Activated CD4-positive, alpha-beta T cell treated with anti-CD3 and anti-CD28 coated beads, Interleukin-2, amount 10 ng/mL, durations not matched to agents 24 days and 14 days (primary cell): ENCODE measurements around the gene MMP1. TPM values are rescaled to one million over a fixed set of nuclear protein-coding genes. Genes with fewer than 3 reads are reported as not detected.

Source experiments
- DNase-seq: peaks from one replicate; pipeline ENCODE4 v3.0.0; 2022
- H3K27ac Mint-ChIP-seq: one replicate; pipeline ENCODE4 v1.8.0; 2022; ENCODE audit warnings: mild to moderate bottlenecking, mixed read lengths
- H3K27me3 Mint-ChIP-seq: one replicate; pipeline ENCODE4 v1.8.0; 2022; ENCODE audit warnings: mixed read lengths
- H3K36me3 Mint-ChIP-seq: one replicate; pipeline ENCODE4 v1.8.0; 2022; ENCODE audit warnings: low read depth, mild to moderate bottlenecking, mixed read lengths
- H3K4me1 Mint-ChIP-seq: one replicate; pipeline ENCODE4 v1.8.0; 2021; ENCODE audit warnings: mixed read lengths
- H3K4me3 Mint-ChIP-seq: one replicate; pipeline ENCODE4 v1.8.0; 2022; ENCODE audit warnings: mild to moderate bottlenecking, moderate library complexity, mixed read lengths
- H3K9me3 Mint-ChIP-seq: one replicate; pipeline ENCODE4 v1.8.0; 2021; ENCODE audit warnings: mixed read lengths
- intact Hi-C: fragments of 100-400 bp; cut with micrococcal nuclease; formaldehyde crosslinking; loops from one replicate; pipeline ENCODE4 v1.15.1; 2023
- total RNA-seq: library from RNA; stranded (reverse); gene quantifications from 2 replicates; pipeline ENCODE4 v1.2.3, GENCODE V29; 2022

The MMP1 gene
- total RNA-seq, 1 donor from 2014 or later: not detected

DNA sequence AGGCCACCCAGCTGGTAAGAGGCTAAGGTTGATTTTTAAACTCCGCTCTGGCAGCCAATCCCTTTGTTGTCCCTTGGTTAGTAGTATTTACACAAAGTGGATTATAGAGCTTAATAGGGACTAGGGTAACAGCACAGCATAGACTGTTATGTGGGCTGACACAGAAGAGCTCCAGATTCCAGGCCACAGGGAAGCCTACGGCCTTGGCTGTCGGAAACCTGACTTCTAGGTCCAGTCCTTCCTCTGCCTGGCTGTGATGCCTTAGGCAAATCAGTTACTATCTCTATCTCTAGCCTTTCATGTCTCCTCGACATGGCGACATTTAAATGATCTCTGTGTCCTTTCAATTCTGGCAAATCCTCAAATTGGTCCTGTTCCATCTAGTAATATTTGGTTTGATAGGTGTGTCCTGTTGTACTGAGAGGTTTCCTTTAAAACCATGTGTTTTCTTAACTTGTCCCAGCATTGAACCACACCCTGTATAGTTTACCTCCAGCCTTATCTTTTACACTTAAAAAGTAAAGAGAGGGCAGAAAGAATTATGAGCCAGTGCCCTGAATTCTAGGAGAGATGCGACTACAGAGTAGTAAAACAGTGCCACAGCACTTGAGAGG is 4.2 kb downstream of the MMP1 start:
- Mint-ChIP-seq H3K4me3 (no peak overlapping the region), H3K36me3 (no peaks in the 10 kb centered on the region), H3K9me3 (no peaks in the 10 kb centered on the region), H3K27me3 (peaks cover 4% of the 10 kb centered on the region), H3K4me1 (no peaks in the 10 kb centered on the region), H3K27ac (no peak overlapping the region)
- no peak for DNase-seq
- intact Hi-C loops: no loop called here

DNA sequence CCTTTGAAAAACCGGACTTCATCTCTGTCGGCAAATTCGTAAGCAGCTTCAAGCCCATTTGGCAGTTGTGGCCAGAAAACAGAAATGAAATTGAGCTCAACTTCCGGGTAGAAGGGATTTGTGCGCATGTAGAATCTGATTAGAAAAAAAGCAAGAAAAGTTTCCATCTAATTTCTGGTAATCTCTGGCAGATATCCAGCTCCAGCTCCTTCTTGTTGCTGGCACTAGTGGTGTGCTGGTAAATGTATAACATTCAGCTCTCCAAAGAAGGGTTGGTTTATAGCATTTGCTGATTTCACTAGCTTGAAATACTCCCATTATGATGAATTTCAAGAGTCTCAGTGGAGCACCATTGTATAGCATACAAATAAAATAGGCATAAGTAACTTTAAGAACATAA is 5.4 kb downstream of the MMP1 start:
- Mint-ChIP-seq H3K9me3 (no peaks in the 10 kb centered on the region), H3K4me3 (no peak overlapping the region), H3K4me1 (no peaks in the 10 kb centered on the region), H3K36me3 (no peaks in the 10 kb centered on the region), H3K27ac (no peak overlapping the region), H3K27me3 (peaks cover 4% of the 10 kb centered on the region)
- DNase-seq: no peak
- intact Hi-C loops: no loop called here

DNA sequence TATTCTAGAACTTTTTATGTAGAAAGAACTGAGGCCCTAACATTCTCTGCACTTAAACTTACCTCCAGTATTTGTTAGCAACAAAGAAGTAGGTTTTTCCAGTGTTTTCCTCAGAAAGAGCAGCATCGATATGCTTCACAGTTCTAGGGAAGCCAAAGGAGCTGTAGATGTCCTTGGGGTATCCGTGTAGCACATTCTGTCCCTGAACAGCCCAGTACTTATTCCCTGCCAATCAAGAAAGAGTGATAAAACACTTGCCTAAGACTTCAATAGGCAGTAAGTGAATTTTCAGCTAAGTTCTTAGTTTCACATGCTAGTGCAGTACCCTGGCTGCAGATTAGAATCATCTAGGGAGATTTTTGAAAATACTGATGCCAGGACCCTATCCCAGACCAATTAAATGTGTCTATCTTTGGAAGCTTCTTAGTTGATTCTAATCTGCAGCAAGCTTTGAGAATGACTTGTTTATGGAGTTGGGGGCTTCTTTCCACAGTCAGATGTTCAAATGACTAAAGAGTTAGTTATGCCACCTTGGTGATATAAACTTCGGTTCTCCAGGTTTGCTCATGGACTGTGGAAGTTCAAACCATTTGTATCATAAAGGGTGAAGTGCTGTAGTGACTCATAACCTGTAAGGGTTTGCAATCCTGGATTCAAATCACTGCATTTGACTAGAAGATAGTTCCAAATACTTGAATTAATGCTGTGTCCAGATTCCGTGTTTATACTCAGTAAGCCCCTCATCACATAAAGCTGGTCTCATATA is 6.5 kb downstream of the MMP1 start:
- Mint-ChIP-seq H3K9me3 (no peaks in the 10 kb centered on the region), H3K4me3 (no peak overlapping the region), H3K4me1 (no peaks in the 10 kb centered on the region), H3K36me3 (no peaks in the 10 kb centered on the region), H3K27me3 (peaks cover 6% of the 10 kb centered on the region), H3K27ac (no peak overlapping the region)
- DNase-seq: no peak
- intact Hi-C loops: no loop called here

DNA sequence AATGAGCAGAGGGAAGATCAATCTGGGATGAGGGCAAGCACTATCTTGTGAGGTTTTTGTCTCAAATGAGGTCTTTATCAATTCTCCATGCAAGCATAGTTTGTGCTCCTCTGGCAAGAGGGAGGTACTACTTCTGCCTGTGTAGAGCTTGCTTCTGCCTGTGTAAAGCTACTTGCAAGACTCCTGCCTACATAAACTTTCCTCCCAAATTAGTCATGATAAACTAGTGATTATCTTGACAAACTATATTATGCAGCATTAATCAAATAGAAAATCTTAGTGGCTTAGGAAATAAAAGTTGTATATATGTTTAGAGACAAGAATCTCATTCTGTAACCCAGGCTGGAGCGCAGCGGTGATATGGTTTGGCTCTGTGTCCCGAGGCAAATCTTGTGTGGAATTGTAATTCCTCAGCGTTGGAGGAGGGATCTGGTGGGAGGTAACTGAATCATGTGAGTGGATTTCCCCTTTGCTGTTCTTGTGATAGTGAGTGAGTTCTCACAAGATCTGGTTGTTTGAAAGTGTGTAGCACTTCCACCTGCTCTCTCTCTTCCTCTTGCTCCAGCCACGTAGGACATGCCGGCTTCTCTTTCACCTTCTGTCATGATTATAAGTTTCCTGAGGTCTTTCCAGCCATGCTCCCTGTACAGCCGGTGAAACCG is 9.5 kb downstream of the MMP1 start:
- no peaks in the 10 kb centered on the region for H3K4me1 Mint-ChIP-seq
- H3K4me3 Mint-ChIP-seq: no peak overlapping the region
- no peak overlapping the region for H3K27ac Mint-ChIP-seq
- intact Hi-C loops: no loop called here
- H3K36me3 Mint-ChIP-seq: no peaks in the 10 kb centered on the region
- H3K9me3 Mint-ChIP-seq: no peaks in the 10 kb centered on the region
- DNase-seq: no peak
- peaks cover 6% of the 10 kb centered on the region for H3K27me3 Mint-ChIP-seq

DNA sequence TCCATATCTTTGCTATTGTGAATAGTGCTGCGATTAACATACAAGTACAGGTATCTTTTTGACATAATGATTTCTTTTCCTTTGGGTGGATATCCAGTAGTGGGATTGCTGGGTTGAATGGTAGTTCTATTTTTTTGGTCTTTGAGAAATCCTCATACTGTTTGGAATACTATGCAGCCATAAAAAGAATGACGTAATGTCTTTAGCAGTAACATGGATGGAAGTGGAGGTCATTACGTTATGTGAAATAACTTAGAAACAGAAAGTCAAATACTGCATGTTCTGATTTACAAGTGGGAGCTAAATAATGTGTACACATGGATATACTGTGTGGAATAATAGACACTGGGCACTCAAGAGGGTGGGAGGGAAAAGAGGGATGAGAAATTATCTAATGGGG is 13.6 kb downstream of the MMP1 start:
- H3K4me3 Mint-ChIP-seq: no peak overlapping the region
- H3K4me1 Mint-ChIP-seq: no peaks in the 10 kb centered on the region
- intact Hi-C loops: no loop called here
- no peak for DNase-seq
- H3K36me3 Mint-ChIP-seq: no peaks in the 10 kb centered on the region
- H3K9me3 Mint-ChIP-seq: no peaks in the 10 kb centered on the region
- no peak overlapping the region for H3K27ac Mint-ChIP-seq
- H3K27me3 Mint-ChIP-seq: peaks cover 12% of the 10 kb centered on the region

DNA sequence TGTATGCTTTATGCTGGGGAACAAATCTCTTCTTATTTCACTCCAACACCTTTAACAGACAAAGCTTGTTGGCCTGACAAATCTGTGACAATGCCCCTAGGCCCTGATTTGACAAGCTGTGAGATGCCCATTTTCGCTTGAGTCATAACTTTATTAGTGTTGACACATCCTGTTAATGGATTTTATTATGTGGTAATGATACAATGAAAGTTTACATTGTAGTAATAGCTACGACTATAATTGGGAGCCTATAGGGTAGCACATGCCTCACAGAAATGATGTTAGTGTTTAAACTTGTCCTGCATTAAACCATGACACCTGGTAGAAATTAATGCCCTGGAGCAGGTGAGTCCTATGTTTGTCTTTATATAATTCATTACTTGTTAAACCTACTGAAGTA is 14.2 kb downstream of the MMP1 start:
- no peaks in the 10 kb centered on the region for H3K36me3 Mint-ChIP-seq
- intact Hi-C loops: no loop called here
- no peaks in the 10 kb centered on the region for H3K9me3 Mint-ChIP-seq
- no peak overlapping the region for H3K27ac Mint-ChIP-seq
- H3K4me3 Mint-ChIP-seq: no peak overlapping the region
- H3K4me1 Mint-ChIP-seq: no peaks in the 10 kb centered on the region
- peaks cover 12% of the 10 kb centered on the region for H3K27me3 Mint-ChIP-seq
- no peak for DNase-seq

DNA sequence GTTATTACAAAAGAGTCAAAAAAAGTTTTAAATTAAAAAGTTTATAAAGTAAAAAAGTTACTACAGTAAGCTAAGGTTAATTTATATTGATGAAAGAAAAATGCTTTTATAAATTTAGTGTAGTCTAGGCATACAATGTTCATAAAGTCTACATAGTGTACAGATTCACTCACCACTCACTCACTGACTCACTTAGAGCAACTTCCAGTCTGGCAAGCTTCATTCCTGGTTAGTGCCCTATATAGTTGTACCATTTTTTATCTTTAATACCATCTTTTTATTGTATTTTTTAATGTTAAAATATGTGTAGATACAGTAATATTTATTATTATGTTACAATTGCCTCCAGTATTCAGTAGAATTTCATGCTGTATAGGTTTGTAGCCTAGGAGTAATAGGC is 14.9 kb downstream of the MMP1 start:
- no peaks in the 10 kb centered on the region for H3K36me3 Mint-ChIP-seq
- DNase-seq: no peak
- no peak overlapping the region for H3K4me3 Mint-ChIP-seq
- H3K4me1 Mint-ChIP-seq: no peaks in the 10 kb centered on the region
- H3K9me3 Mint-ChIP-seq: no peaks in the 10 kb centered on the region
- intact Hi-C loops: no loop called here
- H3K27ac Mint-ChIP-seq: no peak overlapping the region
- peaks cover 12% of the 10 kb centered on the region for H3K27me3 Mint-ChIP-seq

DNA sequence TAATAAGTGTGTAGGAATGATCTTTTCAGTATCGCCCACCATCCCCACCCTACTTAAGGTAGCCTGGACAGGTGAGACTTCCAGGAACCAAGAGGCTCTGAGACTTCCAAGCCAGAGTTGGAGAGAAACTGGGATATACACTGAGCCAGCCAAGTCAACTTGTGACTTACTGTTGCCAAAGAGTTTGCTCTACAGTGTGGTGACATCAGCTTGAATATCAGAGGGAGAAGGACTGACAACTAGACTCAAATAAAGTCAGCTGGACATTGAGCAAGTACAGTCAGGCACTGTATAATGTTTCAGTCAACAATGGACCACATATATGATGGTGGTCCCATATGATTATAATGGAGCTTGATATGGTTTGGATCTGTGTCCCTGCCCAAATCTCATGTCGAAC is 16.3 kb downstream of the MMP1 start:
- intact Hi-C loops: no loop called here
- H3K27ac Mint-ChIP-seq: no peak overlapping the region
- H3K36me3 Mint-ChIP-seq: no peaks in the 10 kb centered on the region
- DNase-seq: no peak
- peaks cover 9% of the 10 kb centered on the region for H3K27me3 Mint-ChIP-seq
- no peaks in the 10 kb centered on the region for H3K4me1 Mint-ChIP-seq
- no peaks in the 10 kb centered on the region for H3K9me3 Mint-ChIP-seq
- no peak overlapping the region for H3K4me3 Mint-ChIP-seq

DNA sequence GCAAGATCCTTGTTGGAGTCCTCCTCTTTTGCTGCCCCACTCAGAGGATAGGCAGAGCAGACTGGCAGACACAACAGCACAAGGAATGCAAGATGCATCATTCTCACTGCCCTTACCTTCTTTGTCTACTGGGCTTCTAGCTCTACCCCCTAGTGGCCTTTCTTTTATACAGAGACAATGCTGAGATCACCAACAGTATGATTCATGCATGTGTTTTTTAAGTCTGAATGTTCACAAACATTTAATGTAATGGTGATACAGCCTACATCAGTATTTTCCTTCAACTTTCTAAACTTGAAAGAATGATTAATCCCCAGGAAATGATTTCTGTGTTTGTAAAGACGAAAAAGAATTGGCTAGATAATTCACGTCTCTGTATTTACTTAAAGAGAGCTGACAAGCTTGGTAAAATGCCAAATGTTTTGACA is 17.5 kb downstream of the MMP1 start, which contains the start of gene MMP10:
Gene MMP10 (minus strand): TSS at position 138 of the 428 bp plus-strand sequence. CDS start 37 bp downstream, at position 101.
- Mint-ChIP-seq H3K36me3 (no peaks in the 10 kb centered on the region), H3K27me3 (peaks cover 11% of the 10 kb centered on the region)
- no peak for DNase-seq

DNA sequence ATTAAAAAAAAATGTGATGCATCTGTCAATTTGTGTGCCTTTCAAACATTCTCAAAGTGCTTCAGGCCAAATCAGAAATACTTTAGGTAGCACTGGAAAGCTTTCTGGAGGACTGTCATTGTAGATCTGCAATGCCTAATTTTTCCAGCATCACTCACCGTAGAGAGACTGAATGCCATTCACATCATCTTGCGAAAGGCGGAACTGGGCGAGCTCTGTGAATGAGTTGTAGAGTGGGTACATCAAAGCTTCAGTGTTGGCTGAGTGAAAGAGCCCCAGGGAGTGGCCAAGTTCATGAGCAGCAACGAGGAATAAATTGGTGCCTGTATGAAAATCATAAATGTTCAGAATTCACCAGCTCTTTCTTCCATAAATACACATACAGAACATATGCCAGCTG is 21.5 kb downstream of the MMP1 start:
- DNase-seq: no peak
- intact Hi-C loops: no loop called here
- Mint-ChIP-seq H3K36me3 (no peaks in the 10 kb centered on the region), H3K27me3 (peaks cover 17% of the 10 kb centered on the region), H3K9me3 (no peaks in the 10 kb centered on the region), H3K4me3 (no peak overlapping the region), H3K4me1 (no peaks in the 10 kb centered on the region), H3K27ac (no peak overlapping the region)

More for the DNA sequence above, 17.5 kb downstream of the MMP1 start, which contains the start of gene MMP10:
- H3K27ac Mint-ChIP-seq: no peak within 1 kb of the TSS
- no peaks in the 10 kb centered on the region for H3K9me3 Mint-ChIP-seq
- H3K4me3 Mint-ChIP-seq: no peak within 1 kb of the TSS
- intact Hi-C loops: no loop called here
- H3K4me1 Mint-ChIP-seq: no peaks in the 10 kb centered on the region

DNA sequence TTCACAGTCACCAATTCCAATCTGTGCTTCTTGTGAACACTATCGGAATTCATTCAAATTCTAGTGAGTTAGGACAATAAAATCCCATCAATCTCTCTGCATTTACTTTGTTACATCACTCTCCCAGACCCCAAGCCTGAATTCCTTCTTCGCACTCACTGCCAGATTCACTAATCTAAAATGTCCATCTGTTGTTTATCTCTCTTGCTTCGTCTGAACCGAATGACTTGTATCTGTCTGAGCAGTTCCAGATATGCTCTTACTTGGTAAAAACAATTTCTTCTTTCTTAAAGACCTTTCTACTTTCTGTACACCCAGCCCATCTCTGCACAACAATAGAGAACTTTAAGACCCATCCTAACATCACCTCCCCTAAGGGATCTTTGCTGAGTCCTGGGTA is 24.6 kb downstream of the MMP1 start:
- Mint-ChIP-seq H3K36me3 (no peaks in the 10 kb centered on the region), H3K27ac (no peak overlapping the region)

DNA sequence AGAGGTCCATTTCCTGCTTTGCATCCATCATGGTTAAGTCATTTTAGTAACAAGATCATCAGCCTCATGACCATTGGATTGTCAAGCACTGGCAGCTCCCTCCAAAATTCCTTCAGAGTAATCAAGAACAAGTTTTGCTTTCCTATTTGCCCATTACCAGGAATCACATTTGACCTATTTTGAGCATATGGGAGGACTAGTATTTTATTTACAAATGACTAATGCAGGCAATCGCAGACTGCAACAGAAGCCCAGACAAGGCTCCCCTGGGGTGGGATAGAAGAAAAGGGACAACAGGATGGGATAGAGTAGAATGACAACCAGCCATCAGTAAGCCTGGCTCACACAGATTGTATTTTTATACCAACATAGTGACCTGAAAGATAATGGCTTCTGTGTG is 26.6 kb downstream of the MMP1 start:
- DNase-seq: no peak
- Mint-ChIP-seq H3K27ac (no peak overlapping the region), H3K36me3 (no peaks in the 10 kb centered on the region), H3K4me1 (no peaks in the 10 kb centered on the region), H3K9me3 (no peaks in the 10 kb centered on the region), H3K27me3 (peaks cover 12% of the 10 kb centered on the region), H3K4me3 (no peak overlapping the region)
- intact Hi-C loops: no loop called here

More for the DNA sequence above, 24.6 kb downstream of the MMP1 start:
- DNase-seq: no peak
- Mint-ChIP-seq H3K27me3 (peaks cover 12% of the 10 kb centered on the region), H3K4me1 (no peaks in the 10 kb centered on the region), H3K4me3 (no peak overlapping the region), H3K9me3 (no peaks in the 10 kb centered on the region)
- intact Hi-C loops: no loop called here

DNA sequence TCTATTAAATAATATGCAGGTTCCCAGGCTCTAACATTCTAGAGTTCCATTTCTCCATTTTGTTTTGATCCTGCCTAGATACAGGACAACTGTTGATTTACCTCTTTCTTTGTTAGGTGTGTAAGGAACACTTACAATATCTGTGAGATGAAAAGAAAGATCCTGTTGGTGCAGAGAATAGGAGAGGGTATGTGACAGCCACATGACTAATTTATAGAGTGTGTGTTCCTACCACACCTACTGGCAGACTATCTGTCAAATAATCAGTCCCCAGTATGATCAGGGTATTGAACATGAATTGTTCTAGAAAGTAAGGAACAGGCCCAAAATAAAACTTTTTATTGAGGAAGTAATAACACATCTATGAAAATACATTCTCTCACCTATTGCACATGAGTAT is 27.8 kb downstream of the MMP1 start:
- DNase-seq: no peak
- Mint-ChIP-seq H3K4me1 (no peaks in the 10 kb centered on the region), H3K4me3 (no peak overlapping the region), H3K27ac (no peak overlapping the region), H3K27me3 (peaks cover 10% of the 10 kb centered on the region), H3K36me3 (no peaks in the 10 kb centered on the region), H3K9me3 (no peaks in the 10 kb centered on the region)
- intact Hi-C loops: no loop called here

DNA sequence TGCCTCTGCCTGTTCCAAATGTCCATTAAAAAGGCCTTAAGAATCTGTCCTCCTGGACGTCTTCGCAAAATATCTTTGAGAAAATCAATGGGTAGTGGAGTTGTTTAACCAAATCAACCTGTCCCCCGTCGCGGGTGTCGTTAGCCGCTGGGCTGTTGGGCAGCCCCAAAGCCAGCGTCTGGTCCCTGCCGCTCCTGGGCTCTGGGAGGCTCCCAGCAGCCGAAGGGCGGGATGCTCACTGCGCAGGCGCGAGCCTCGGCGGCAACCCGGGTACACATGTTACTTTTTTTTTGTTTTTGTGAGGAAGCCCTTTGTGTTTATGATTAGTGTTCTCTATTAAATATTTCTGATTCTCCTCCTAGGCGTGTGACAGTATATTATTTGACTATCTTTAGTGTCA is 30.2 kb downstream of the MMP1 start:
- no peak overlapping the region for H3K4me3 Mint-ChIP-seq
- H3K9me3 Mint-ChIP-seq: no peaks in the 10 kb centered on the region
- no peak for DNase-seq
- peaks cover 4% of the 10 kb centered on the region for H3K27me3 Mint-ChIP-seq
- no peak overlapping the region for H3K27ac Mint-ChIP-seq
- no peaks in the 10 kb centered on the region for H3K36me3 Mint-ChIP-seq
- intact Hi-C loops: no loop called here
- H3K4me1 Mint-ChIP-seq: no peaks in the 10 kb centered on the region
